ENCODE results near the gene XPO4.
A peak's percentile ranks its signal among the peaks of the same experiment; 100 is the strongest.
"Not testable (repeated sequence)": the region's sequence is repeated elsewhere in the genome, so short reads cannot be mapped to it uniquely, and the experiment has no call there.

Gene XPO4

GRCh38 chr13:20940083-20940482 is 37.5 kb upstream of the XPO4 start:
- Histone ChIP-seq H3K18ac (ENCODE audit: low read length) (no peak overlapping the region), H3K4me3 (ENCODE audit: low read length) (no peak overlapping the region), H3K79me1 (ENCODE audit: low read length) (no peaks in the 10 kb centered on the region), H3K56ac (ENCODE audit: low read length) (no peak overlapping the region), H3K4ac (ENCODE audit: low read depth, low read length) (no peak overlapping the region), H3K4me2 (ENCODE audit: low read length) (no peak overlapping the region), H2BK120ac (ENCODE audit: low read depth, low read length) (no peak overlapping the region), H3K23ac (ENCODE audit: low read length) (no peak overlapping the region), H2BK15ac (replicated peaks; ENCODE audit: low read depth) (no peak overlapping the region), H3K4me1 (ENCODE audit: control insufficient read depth, low read depth, low read length) (no peaks in the 10 kb centered on the region), H4K5ac (ENCODE audit: low read length) (no peak overlapping the region), H3K79me2 (ENCODE audit: control insufficient read depth, insufficient read depth, low read length) (no peaks in the 10 kb centered on the region), H2BK5ac (ENCODE audit: low read length) (no peak overlapping the region), H3K9ac (ENCODE audit: low read length) (no peak overlapping the region), H4K8ac (ENCODE audit: low read depth, low read length) (no peak overlapping the region), H3K36me3 (ENCODE audit: control insufficient read depth, insufficient read depth, low read length) (no peaks in the 10 kb centered on the region), H2AK5ac (ENCODE audit: low read length) (no peak overlapping the region), H3K27ac (ENCODE audit: low read depth, low read length) (no peak overlapping the region), H3K27me3 (ENCODE audit: insufficient read depth, low read length, poor library complexity) (no peaks in the 10 kb centered on the region)
- no CpG with 5 or more reads among the region's 3 CpGs for WGBS (ENCODE audit: extremely low coverage, insufficient coverage, low lambda C conversion rate)
- DNase-seq, result no peak

DNA sequence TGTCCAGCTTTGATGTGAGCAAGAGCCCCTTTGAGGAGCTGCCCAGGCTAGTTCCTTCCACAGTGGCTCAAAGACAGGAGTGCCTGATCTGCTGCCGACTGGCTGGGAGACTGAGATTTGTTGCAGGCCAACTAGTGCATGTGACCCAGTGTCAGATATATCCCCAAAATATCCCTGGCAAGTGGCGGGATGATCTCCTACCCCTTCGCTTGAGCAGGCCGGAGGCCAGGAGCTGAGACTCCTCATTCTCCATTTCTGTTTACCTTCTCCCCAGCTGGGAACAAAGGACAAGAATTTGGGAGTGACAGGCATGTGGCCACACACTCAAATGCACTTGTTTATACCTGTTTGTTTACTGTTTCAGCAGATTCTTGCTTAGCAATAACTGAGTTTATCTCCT is 37.1 kb upstream of the XPO4 start:
- Histone ChIP-seq H3K36me3 (ENCODE audit: control insufficient read depth, insufficient read depth, low read length) (no peaks in the 10 kb centered on the region), H4K8ac (ENCODE audit: low read depth, low read length) (no peak overlapping the region)

GRCh38 chr13:20938302-20938701 is 35.8 kb upstream of the XPO4 start:
- Histone ChIP-seq H2AK5ac (ENCODE audit: low read length) (no peak overlapping the region), H3K4me3 (ENCODE audit: low read length) (no peak overlapping the region), H2BK120ac (ENCODE audit: low read depth, low read length) (no peak overlapping the region), H3K4me1 (ENCODE audit: control insufficient read depth, low read depth, low read length) (no peaks in the 10 kb centered on the region), H3K79me2 (ENCODE audit: control insufficient read depth, insufficient read depth, low read length) (no peaks in the 10 kb centered on the region), H3K79me1 (ENCODE audit: low read length) (no peaks in the 10 kb centered on the region), H3K36me3 (ENCODE audit: control insufficient read depth, insufficient read depth, low read length) (no peaks in the 10 kb centered on the region), H3K18ac (ENCODE audit: low read length) (no peak overlapping the region), H3K23ac (ENCODE audit: low read length) (no peak overlapping the region), H2BK15ac (replicated peaks; ENCODE audit: low read depth) (no peak overlapping the region), H3K4ac (ENCODE audit: low read depth, low read length) (no peak overlapping the region), H3K4me2 (ENCODE audit: low read length) (no peak overlapping the region), H3K27me3 (ENCODE audit: insufficient read depth, low read length, poor library complexity) (no peaks in the 10 kb centered on the region), H2BK5ac (ENCODE audit: low read length) (no peak overlapping the region), H4K5ac (ENCODE audit: low read length) (no peak overlapping the region), H4K8ac (ENCODE audit: low read depth, low read length) (no peak overlapping the region), H3K9ac (ENCODE audit: low read length) (no peak overlapping the region), H3K27ac (ENCODE audit: low read depth, low read length) (no peak overlapping the region), H3K56ac (ENCODE audit: low read length) (no peak overlapping the region)
- peak; percentile 20 for DNase-seq
- no CpG with 5 or more reads among the region's 6 CpGs for WGBS (ENCODE audit: extremely low coverage, insufficient coverage, low lambda C conversion rate)

More for the DNA sequence above, 37.1 kb upstream of the XPO4 start:
- Histone ChIP-seq H3K4ac (ENCODE audit: low read depth, low read length) (no peak overlapping the region), H3K18ac (ENCODE audit: low read length) (peak overlapping the region; percentile 11), H2BK120ac (ENCODE audit: low read depth, low read length) (no peak overlapping the region), H3K79me2 (ENCODE audit: control insufficient read depth, insufficient read depth, low read length) (no peaks in the 10 kb centered on the region), H3K79me1 (ENCODE audit: low read length) (no peaks in the 10 kb centered on the region), H3K23ac (ENCODE audit: low read length) (no peak overlapping the region), H3K4me3 (ENCODE audit: low read length) (no peak overlapping the region), H3K9ac (ENCODE audit: low read length) (no peak overlapping the region), H2BK5ac (ENCODE audit: low read length) (no peak overlapping the region), H4K5ac (ENCODE audit: low read length) (no peak overlapping the region), H3K27me3 (ENCODE audit: insufficient read depth, low read length, poor library complexity) (no peaks in the 10 kb centered on the region), H2AK5ac (ENCODE audit: low read length) (no peak overlapping the region), H2BK15ac (replicated peaks; ENCODE audit: low read depth) (no peak overlapping the region), H3K27ac (ENCODE audit: low read depth, low read length) (no peak overlapping the region), H3K4me2 (ENCODE audit: low read length) (no peak overlapping the region), H3K56ac (ENCODE audit: low read length) (peak overlapping the region; percentile 34), H3K4me1 (ENCODE audit: control insufficient read depth, low read depth, low read length) (no peaks in the 10 kb centered on the region)
- DNase-seq, result peak; percentile 35
- no CpG with 5 or more reads among the region's 4 CpGs for WGBS (ENCODE audit: extremely low coverage, insufficient coverage, low lambda C conversion rate)

- WGBS (ENCODE audit: extremely low coverage, insufficient coverage, low lambda C conversion rate), result no CpG with 5 or more reads among the region's 4 CpGs
- Histone ChIP-seq H3K79me1 (ENCODE audit: low read length) (no peaks in the 10 kb centered on the region), H2BK120ac (ENCODE audit: low read depth, low read length) (no peak overlapping the region), H4K5ac (ENCODE audit: low read length) (no peak overlapping the region), H3K9ac (ENCODE audit: low read length) (no peak overlapping the region), H3K4me3 (ENCODE audit: low read length) (no peak overlapping the region), H4K8ac (ENCODE audit: low read depth, low read length) (no peak overlapping the region), H3K79me2 (ENCODE audit: control insufficient read depth, insufficient read depth, low read length) (no peaks in the 10 kb centered on the region), H3K36me3 (ENCODE audit: control insufficient read depth, insufficient read depth, low read length) (no peaks in the 10 kb centered on the region), H3K56ac (ENCODE audit: low read length) (no peak overlapping the region), H3K27me3 (ENCODE audit: insufficient read depth, low read length, poor library complexity) (no peaks in the 10 kb centered on the region), H3K4me1 (ENCODE audit: control insufficient read depth, low read depth, low read length) (no peaks in the 10 kb centered on the region), H3K4me2 (ENCODE audit: low read length) (no peak overlapping the region), H3K18ac (ENCODE audit: low read length) (no peak overlapping the region), H2BK15ac (replicated peaks; ENCODE audit: low read depth) (no peak overlapping the region), H3K4ac (ENCODE audit: low read depth, low read length) (no peak overlapping the region), H3K23ac (ENCODE audit: low read length) (no peak overlapping the region), H2AK5ac (ENCODE audit: low read length) (no peak overlapping the region), H3K27ac (ENCODE audit: low read depth, low read length) (no peak overlapping the region), H2BK5ac (ENCODE audit: low read length) (no peak overlapping the region)
- no peak for DNase-seq
These were observed 25.2 kb upstream of the XPO4 start for GRCh38 chr13:20927596-20928257.

DNA sequence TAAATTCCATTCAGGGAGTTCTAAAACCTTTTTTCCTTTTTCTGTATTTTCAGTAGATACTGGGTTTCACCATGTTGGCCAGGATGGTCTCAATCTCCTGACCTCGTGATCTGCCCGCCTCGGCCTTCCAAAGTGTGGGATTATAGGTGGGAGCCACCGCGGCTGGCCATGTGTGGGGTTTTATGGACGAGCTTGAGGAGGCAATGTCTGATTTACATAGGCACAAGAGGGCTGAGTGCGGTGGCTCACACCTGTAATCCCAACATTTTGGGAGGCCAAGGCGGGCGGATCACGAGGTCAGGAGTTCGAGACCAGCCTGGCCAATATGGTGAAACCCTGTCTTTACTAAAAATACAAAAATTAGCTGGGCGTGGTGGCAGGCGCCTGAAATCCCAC is 22.8 kb upstream of the XPO4 start:
- H2BK120ac ChIP-seq (ENCODE audit: low read depth, low read length); H4K8ac ChIP-seq (ENCODE audit: low read depth, low read length); H3K79me1 ChIP-seq (ENCODE audit: low read length); H3K56ac ChIP-seq (ENCODE audit: low read length); H3K23ac ChIP-seq (ENCODE audit: low read length); H3K4me1 ChIP-seq (ENCODE audit: control insufficient read depth, low read depth, low read length); H2BK5ac ChIP-seq (ENCODE audit: low read length); H3K4me3 ChIP-seq (ENCODE audit: low read length); H3K79me2 ChIP-seq (ENCODE audit: control insufficient read depth, insufficient read depth, low read length); H3K27ac ChIP-seq (ENCODE audit: low read depth, low read length); H3K9ac ChIP-seq (ENCODE audit: low read length); H3K4ac ChIP-seq (ENCODE audit: low read depth, low read length); DNase-seq; H3K18ac ChIP-seq (ENCODE audit: low read length); H3K4me2 ChIP-seq (ENCODE audit: low read length); H4K5ac ChIP-seq (ENCODE audit: low read length); H2BK15ac ChIP-seq (replicated peaks; ENCODE audit: low read depth); H3K27me3 ChIP-seq (ENCODE audit: insufficient read depth, low read length, poor library complexity); H3K36me3 ChIP-seq (ENCODE audit: control insufficient read depth, insufficient read depth, low read length); H2AK5ac ChIP-seq (ENCODE audit: low read length): not testable (repeated sequence)
- no CpG with 5 or more reads among the region's 13 CpGs for WGBS (ENCODE audit: extremely low coverage, insufficient coverage, low lambda C conversion rate)

- H3K23ac ChIP-seq (ENCODE audit: low read length), result no peak overlapping the region
- H4K8ac ChIP-seq (ENCODE audit: low read depth, low read length), result no peak overlapping the region
- no peaks in the 10 kb centered on the region for H3K27me3 ChIP-seq (ENCODE audit: insufficient read depth, low read length, poor library complexity)
- H3K36me3 ChIP-seq (ENCODE audit: control insufficient read depth, insufficient read depth, low read length), result no peaks in the 10 kb centered on the region
- no peak overlapping the region for H2BK120ac ChIP-seq (ENCODE audit: low read depth, low read length)
- WGBS (ENCODE audit: extremely low coverage, insufficient coverage, low lambda C conversion rate), result no CpG with 5 or more reads among the region's 3 CpGs
- no peaks in the 10 kb centered on the region for H3K4me1 ChIP-seq (ENCODE audit: control insufficient read depth, low read depth, low read length)
- no peak overlapping the region for H3K27ac ChIP-seq (ENCODE audit: low read depth, low read length)
- no peak overlapping the region for H2BK5ac ChIP-seq (ENCODE audit: low read length)
- H3K56ac ChIP-seq (ENCODE audit: low read length), result no peak overlapping the region
- no peak overlapping the region for H2BK15ac ChIP-seq (replicated peaks; ENCODE audit: low read depth)
- H3K79me2 ChIP-seq (ENCODE audit: control insufficient read depth, insufficient read depth, low read length), result no peaks in the 10 kb centered on the region
- no peak overlapping the region for H3K4me2 ChIP-seq (ENCODE audit: low read length)
- no peaks in the 10 kb centered on the region for H3K79me1 ChIP-seq (ENCODE audit: low read length)
- no peak overlapping the region for H3K4me3 ChIP-seq (ENCODE audit: low read length)
- H3K18ac ChIP-seq (ENCODE audit: low read length), result no peak overlapping the region
- DNase-seq, result peak; percentile 92
- no peak overlapping the region for H3K9ac ChIP-seq (ENCODE audit: low read length)
- no peak overlapping the region for H2AK5ac ChIP-seq (ENCODE audit: low read length)
- no peak overlapping the region for H4K5ac ChIP-seq (ENCODE audit: low read length)
- H3K4ac ChIP-seq (ENCODE audit: low read depth, low read length), result no peak overlapping the region
These were observed 22.3 kb upstream of the XPO4 start for GRCh38 chr13:20924758-20925394.
